Erythroblast (primary cell): ENCODE results near the gene TEX2.

ENCODE experiments used
- GATA1 ChIP-seq: IDR thresholded peaks from 2 replicates; pipeline ENCODE4 v1.6.1; 2011; ENCODE audit warnings: low read depth, mild to moderate bottlenecking, control low read depth, low read length, moderate library complexity
- POLR2A ChIP-seq: IDR thresholded peaks from 2 replicates; pipeline ENCODE4 v1.6.1; 2011; ENCODE audit warnings: mild to moderate bottlenecking, low read length

GRCh38 chr17:64128787-64129514, 134.1 kb downstream of the TEX2 start:
- TF ChIP-seq POLR2A, result no peak
- TF ChIP-seq GATA1, result no peak
